ENCODE measurements around the gene CAPN1. TPM values are rescaled to one million over a fixed set of nuclear protein-coding genes. Genes with fewer than 3 reads are reported as not detected.
"Not testable (repeated sequence)": the region's sequence is repeated elsewhere in the genome, so short reads cannot be mapped to it uniquely, and the experiment has no call there.

CAPN1 gene
- total RNA-seq, 2 donors from 2014 or later = 142 to 144 TPM

DNA sequence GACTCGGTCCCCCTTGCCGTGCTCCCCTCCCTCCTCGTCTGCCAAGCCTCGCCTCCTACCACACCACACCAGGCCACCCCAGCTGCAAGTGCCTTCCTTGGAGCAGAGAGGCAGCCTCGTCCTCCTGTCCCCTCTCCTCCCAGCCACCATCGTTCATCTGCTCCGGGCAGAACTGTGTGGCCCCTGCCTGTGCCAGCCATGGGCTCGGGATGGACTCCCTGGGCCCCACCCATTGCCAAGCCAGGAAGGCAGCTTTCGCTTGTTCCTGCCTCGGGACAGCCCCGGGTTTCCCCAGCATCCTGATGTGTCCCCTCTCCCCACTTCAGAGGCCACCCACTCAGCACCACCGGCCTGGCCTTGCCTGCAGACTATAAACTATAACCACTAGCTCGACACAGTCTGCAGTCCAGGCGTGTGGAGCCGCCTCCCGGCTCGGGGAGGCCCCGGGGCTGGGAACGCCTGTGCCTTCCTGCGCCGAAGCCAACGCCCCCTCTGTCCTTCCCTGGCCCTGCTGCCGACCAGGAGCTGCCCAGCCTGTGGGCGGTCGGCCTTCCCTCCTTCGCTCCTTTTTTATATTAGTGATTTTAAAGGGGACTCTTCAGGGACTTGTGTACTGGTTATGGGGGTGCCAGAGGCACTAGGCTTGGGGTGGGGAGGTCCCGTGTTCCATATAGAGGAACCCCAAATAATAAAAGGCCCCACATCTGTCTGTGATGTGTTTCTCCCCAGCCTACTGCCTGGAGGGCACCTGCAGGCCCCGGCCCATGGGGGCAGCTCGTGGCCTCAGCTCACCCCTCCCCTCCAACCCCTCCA is 29.8 kb downstream of the CAPN1 start:
- intact Hi-C loops (cut with DNase I) = no loop called here
- DNase-seq (ENCODE audit: low spot score) = peak; percentile 72

DNA sequence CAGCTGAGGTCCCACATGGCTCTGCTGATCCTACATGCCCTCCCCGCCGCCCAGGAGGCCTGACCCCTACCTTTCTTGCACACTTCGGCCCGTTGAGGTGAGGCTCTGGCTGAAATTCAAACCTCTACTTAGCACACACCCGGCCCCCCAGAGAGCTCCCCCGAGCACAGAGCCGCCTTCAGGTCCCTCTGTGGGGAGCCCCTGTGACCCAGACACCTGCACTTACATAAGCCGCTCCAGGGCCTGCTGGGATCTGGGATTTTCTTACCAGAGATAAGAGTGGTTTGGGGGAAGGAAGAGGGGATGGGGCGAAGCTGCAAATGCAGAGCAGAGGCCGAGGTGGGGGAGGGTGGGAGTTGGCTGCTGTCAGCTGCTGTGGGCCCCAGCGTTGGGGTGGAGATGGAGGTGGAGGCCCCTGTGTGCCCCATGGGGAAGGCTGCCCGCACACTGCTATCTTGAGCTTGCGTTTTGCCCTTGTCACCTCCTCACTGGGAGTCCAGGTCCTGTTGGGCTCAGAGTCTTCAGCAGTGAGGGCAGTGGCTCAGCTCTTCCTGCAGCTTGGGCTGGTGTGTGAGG is 30.6 kb downstream of the CAPN1 start:
- intact Hi-C loops (cut with DNase I) = no loop called here
- peak; percentile 78 for DNase-seq (ENCODE audit: low spot score)

DNA sequence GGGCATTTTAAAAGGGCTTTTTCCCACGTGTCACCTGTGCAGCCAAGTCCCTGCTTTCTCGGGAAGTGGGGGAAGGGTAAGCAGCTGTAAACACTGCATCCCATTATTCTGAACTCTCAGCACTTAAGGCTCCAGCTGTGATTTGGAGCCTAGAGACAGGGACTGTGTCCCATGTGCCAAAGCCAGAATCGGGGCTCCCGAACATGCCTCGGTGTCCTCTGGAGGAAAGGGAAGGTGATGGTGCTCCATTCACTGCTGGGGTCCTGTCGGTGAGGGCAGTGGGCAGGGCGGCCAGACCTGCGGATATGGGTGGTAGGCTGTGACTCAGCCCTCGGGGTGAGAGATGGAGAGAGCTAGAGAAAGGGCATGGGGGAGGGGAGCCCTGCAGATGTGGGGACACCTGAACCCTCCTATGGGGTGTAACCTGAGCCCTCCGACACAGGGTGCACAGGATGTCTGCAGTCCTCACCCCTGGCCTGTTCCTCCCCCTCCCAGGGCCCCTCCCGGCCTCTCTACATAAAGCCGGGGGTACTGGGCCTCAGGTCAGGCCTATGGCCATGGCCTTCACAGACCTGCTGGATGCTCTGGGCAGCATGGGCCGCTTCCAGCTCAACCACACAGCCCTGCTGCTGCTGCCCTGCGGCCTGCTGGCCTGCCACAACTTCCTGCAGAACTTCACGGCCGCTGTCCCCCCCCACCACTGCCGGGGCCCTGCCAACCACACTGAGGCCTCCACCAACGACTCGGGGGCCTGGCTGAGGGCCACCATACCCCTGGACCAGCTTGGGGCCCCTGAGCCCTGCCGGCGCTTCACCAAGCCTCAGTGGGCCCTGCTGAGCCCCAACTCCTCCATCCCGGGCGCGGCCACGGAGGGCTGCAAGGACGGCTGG is 31.8 kb downstream of the CAPN1 start:
- intact Hi-C loops (cut with DNase I) = no loop called here
- DNase-seq (ENCODE audit: low spot score) = peak; percentile 80

DNA sequence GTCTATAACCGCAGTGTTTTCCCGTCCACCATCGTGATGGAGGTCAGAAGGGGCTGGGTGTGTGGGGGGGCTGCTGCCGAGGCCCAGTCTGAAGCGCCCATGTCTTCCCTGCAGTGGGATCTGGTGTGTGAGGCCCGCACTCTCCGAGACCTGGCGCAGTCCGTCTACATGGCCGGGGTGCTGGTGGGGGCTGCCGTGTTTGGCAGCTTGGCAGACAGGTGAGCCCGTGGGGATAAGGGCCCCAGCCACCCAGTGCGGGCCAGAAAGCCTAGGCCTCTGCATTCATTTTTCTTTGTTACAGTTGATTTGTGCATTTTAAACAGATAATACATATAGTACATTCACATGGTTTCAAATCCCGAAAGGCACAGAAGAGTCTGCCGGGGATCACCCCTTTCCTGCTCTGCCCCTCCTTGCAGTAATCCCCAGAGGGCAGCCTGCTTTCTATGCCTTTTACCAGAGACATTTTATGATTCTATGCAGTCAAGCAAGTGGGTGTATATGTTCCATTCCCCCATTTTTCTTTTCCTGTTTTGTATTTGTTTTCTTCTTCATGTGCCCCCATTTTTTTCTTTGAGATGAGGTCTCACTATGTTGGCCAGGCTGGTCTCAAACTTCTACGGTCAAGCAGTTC is 32.6 kb downstream of the CAPN1 start:
- DNase-seq (ENCODE audit: low spot score) = no peak
- intact Hi-C loops (cut with DNase I) = no loop called here

DNA sequence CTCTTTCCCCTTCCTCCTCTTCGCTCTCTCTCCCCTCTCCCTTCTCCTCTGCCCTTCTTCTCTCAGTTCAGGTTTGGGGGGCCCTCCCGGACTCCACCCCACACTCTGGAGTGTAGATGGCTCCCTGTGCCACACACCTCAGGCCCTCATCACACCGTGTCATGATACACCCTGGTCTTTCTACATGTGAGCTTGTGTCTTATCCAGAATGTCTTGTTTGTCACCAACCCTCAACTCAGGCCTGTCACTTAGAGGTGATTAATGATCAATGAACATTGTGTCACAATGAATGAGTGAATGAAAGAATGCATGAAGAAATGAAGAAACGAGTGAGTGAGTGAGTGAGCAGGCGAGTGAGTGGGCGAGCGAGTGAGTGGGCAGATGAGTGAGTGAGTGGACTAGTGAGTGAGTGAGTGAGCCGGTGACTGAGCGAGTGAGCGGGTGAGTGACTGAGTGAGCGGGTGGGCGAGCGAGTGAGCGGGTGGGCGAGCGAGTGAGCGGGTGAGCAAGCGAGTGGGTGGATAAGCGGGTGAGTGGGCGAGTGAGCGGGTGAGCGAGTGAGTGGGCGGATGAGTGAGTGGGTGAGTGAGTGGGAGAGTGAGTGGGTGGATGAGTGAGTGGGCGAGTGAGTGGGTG is 33.8 kb downstream of the CAPN1 start:
- peak; percentile 74 for DNase-seq (ENCODE audit: low spot score)
- intact Hi-C loops (cut with DNase I) = no loop called here

DNA sequence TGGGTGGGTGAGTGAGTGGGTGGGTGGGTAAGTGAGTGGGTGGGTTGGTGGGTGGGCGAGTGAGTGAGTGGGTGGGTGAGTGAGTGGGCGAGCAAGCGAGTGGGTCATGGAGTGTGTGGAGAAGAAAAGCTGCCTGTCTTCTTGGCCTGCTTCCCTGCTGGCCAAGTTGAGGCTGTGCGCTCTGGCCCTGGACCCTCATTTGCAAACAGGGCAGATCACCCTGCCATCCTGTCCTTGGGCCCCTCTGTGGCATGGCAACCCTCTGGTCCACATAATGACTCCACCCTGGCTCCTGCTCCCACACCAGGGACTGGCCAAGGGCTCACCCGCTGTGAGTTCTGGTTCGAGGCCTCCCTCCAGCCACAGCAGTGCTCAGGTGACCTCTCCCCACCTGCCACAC is 35.1 kb downstream of the CAPN1 start:
- intact Hi-C loops (cut with DNase I) = no loop called here
- peak; percentile 42 for DNase-seq (ENCODE audit: low spot score)

DNA sequence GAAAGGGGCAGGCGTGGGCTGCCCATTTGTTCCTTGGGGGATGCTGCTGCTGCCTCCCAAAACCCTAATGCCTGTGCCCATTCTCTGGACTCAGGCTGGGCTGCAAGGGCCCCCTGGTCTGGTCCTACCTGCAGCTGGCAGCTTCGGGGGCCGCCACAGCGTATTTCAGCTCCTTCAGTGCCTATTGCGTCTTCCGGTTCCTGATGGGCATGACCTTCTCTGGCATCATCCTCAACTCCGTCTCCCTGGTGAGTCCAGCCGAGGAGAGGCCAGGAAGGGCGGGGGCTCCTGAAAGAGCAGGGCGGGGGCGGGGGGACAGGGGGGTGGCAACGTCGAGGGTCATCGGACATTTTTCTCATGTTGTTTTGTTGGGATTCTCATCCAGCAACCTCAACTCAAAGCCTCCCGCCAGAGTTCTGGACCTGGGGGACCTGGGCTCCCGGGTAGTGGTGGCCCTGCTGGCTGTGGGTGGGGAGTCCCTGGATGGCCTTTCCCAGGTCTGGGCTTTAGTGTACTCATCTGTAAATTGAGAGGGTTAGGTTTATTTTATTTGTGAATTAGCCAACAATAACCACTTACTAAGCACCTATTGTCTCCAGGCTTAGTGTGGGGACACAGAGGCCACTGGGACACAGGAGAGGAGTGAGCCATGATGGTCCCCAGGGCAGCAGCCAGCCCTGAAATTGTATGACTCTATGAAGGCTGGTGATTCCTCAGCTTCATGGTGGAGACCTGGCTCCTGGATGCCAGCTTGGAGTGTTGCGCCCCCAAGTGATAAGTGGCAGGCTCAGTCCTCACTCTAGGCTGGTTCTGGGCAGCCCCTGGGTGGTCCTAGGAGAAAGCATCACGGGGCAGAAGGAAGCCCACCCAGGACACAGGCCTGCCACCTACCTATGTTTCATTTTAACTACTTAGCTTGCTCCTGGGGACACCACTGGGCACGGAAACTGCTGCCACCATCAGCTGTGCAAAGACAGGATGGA is 36.0 kb downstream of the CAPN1 start:
- peak; percentile 59 for DNase-seq (ENCODE audit: low spot score)
- intact Hi-C loops (cut with DNase I) = no loop called here

DNA sequence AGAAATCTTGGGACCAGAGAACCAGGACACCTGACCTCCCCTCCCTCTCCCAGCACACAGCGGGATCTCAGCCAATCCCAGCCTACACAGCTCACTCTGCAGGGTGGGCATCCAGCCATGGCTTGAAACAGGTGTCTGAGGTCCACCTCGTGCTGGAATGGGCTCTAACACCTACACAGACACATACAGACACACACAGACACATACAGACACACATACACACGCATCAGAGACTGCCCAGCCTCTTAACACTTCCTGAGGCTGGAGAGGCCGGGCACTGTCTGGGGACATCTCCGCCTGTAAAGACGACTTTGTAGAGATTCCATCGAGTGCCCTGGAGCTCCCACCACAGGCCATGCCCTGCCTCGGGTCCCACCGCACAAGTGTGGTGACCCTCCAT is 36.7 kb downstream of the CAPN1 start:
- DNase-seq (ENCODE audit: low spot score) = peak; percentile 67
- intact Hi-C loops (cut with DNase I) = no loop called here

DNA sequence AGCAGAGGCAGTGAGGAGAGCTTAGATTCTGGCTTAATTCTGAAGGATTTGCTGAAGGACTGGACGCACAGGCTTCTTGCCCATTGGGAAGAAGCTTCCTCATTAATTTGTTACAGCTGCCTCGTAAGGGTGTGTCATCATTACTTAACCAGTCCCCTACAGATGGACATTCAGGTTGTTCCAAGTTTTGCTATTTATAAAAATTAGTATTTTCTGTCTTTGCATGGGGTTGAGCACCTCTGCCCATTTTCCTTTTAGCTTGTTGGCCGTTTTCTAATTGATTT is 38.1 kb downstream of the CAPN1 start:
- intact Hi-C loops (cut with DNase I) = no loop called here
- DNase-seq (ENCODE audit: low spot score) = no peak

DNA sequence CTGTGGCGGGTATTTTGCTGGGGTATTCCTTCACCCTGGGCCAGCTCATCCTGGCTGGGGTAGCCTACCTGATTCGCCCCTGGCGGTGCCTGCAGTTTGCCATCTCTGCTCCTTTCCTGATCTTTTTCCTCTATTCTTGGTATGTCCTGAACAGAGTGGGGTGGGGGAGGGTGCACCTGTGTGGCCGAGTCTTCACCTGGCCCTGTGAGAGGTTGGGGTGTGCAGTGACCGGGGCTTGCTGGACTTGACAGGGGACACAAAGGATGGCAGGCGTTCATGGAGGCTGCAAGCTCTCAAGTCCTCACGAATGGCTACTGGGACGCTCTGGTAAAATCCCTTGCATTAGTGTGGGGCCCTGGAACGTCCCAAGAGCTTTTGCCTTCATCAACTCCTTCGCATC is 39.3 kb downstream of the CAPN1 start:
- peak; percentile 51 for DNase-seq (ENCODE audit: low spot score)
- intact Hi-C loops (cut with DNase I) = no loop called here

DNA sequence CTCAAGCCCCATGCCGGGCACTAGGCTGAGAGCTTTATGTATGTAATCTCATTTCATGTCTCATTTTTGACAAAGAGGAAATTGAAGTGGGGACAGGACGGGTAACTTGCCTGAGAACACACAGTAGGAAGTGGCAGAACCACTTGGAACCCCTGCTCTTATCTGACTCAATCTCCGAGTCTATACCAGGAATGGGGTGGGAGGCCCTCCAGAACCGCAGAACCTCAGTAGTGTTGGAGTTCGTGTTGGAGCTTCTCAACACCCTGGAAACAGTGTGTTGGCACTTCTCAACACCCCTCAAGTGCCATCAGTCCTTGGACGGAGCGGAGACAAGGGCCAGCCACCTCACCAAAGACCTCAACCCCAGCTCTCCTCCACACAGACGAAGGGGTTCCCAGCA is 41.3 kb downstream of the CAPN1 start:
- intact Hi-C loops (cut with DNase I) = no loop called here

DNA sequence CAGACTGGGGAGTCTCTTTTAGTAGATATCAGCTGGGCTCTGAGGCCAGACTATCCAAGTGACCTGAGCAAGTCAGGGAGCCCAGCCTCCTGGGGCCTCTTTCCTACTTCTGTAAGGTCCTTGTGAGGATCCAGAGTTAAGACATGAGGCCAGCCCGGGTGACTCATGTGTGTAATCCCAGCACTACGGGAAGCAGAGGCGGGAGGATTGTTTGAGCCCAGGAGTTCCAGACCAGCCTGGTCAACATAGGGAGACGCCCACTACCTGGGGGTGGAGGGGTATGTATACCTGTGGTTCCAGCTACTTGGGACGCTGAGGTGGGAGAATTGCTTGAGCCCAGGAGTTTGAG is 43.2 kb downstream of the CAPN1 start:
- intact Hi-C loops (cut with DNase I) = no loop called here
- DNase-seq (ENCODE audit: low spot score) = no peak

More for the DNA sequence above, 41.3 kb downstream of the CAPN1 start:
- DNase-seq (ENCODE audit: low spot score) = no peak

DNA sequence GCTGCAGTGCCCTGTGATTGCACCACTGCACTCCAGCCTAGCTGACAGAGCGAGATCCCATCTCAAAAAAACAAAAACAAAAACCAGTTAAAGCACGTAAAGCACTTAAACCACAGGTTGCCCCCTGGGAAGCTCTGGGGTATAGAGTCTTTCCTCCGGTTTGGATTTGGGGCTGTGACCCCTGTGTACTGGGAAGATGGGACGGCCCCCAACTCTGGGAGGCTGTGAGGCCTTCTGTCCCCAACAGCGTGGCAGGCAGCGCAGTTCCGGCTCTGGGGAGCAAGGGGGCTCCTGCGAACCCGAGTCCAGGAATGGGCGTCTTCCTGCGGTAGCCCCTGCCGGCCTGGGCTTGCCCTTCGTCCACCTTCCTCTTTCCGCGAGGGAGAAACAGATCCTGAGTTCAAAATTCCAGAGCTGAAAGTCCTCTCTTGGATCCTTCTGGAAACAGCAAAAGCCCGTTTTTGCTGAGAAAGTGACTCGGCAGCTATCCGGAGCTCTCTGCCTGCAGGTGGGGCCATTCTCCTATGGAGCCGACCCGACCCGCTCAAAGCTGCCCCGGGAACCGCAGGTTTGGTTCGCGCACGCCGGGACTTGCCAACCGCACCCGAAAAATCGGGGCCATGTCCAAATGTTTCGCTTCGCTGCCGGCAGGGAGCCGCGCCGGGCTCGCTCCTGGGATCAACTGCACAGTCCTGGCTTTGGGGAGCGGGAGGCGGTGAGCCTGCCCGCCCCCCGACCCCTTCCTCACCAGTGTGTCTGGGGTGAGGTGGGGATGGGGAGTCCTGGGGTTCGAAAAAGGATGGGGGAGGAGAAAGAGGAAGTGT is 43.8 kb downstream of the CAPN1 start:
- intact Hi-C loops (cut with DNase I) = no loop called here
- peak; percentile 90 for DNase-seq (ENCODE audit: low spot score)

DNA sequence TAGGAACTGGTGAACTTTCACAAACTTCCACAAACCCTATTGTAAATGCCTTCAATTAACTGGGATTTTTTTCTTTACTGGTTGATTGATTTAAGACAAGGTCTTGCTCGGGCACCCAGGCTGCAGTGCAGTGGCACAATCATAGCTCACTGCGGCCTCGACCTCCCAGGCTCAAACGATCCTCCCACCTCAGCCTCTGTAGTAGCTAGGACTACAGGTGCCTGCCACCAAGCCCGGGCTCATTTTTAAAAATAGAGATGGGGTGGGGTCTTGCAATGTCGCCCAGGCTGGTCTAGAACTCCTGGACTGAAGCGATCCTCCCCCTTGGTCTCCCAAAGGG is 44.3 kb downstream of the CAPN1 start:
- no peak for DNase-seq (ENCODE audit: low spot score)
- intact Hi-C loops (cut with DNase I) = no loop called here

DNA sequence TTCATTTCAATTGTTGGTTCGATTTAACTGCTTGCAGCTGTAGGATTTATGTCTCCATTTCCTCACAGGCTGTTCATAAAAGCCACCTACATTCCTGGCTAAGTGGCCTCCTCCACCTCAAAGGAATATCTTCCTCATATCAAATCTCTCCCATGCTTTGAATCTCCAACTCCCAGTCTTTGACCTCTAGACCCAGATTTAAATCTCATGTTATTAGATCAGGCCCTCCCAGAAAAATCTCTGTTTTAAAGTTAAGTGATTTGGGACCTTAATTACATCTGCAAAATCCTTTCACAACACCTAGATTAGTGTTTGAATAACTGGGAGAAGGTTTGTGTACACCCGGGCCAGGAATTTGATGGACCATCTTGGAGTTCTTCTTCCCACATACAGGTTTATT is 46.2 kb downstream of the CAPN1 start:
- no peak for DNase-seq (ENCODE audit: low spot score)
- intact Hi-C loops (cut with DNase I) = no loop called here

DNA sequence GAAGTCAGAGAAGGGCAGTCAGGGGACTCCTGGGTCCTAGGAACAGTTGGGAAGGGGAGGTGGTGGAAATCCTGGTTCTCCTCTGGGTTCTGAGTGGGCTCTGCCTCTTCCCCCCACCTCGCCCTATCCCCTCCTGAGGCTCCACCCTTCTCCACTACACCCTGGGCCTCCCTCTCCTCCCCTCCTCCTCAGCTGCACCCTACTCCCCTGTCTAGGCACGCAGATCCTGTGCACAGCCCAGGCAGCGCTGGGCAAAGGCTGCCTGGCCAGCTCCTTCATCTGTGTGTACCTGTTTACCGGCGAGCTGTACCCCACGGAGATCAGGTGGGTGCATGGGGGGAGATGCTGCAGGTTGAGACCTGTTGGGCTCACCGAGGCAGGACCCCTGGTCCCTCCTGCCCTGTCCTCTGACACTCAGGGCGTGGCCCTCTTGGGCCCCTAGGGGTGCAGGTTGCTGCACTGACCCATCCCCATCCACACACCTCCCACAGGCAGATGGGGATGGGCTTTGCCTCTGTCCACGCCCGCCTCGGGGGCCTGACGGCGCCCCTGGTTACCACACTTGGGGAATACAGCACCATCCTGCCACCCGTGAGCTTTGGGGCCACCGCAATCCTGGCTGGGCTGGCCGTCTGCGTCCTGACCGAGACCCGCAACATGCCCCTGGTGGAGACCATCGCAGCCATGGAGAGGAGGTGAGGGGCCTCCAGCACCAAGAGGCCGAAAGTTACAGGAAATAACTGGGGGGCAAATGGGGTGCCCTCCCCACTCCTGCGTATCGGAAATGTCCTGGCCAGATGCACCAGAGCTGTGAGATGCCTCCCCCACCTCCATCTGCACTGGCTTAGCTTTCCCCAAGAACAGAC is 54.7 kb downstream of the CAPN1 start:
- DNase-seq (ENCODE audit: low spot score) = peak; percentile 64
- intact Hi-C loops (cut with DNase I) = no loop called here

DNA sequence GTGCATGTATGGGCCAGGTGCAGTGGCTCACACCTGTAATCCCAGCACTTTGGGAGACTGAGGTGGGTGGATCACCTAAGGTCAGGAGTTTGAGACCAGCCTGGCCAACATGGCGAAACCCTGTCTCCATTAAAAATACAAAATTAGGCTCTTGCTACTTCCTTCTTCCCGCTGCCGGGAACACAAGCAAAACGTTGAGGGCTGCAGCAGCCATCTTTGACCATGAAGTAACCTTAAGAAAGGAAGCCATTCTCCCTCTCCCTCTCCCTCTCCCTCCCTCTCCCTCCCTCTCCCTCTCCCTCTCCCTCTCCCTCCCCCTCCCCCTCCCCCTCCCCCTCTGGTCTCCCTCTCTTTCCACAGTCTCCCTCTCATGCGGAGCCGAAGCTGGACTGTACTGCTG is 56.6 kb downstream of the CAPN1 start:
- intact Hi-C loops (cut with DNase I); DNase-seq (ENCODE audit: low spot score): not testable (repeated sequence)

Measured in posterior vena cava (tissue), 2 donors.